HG03025 (cell line): ENCODE results near the gene EPB41L4B.
"Not testable (repeated sequence)": the region's sequence is repeated elsewhere in the genome, so short reads cannot be mapped to it uniquely, and the experiment has no call there.

Source experiments
- ATAC-seq: cut with Tn5 transposase; IDR thresholded peaks from one replicate; pipeline ENCODE4 v1.9.1; 2021; ENCODE audit warnings: mild to moderate bottlenecking, moderate library complexity; ENCODE audit not compliant: unreplicated experiment, low FRiP score

EPB41L4B gene

DNA sequence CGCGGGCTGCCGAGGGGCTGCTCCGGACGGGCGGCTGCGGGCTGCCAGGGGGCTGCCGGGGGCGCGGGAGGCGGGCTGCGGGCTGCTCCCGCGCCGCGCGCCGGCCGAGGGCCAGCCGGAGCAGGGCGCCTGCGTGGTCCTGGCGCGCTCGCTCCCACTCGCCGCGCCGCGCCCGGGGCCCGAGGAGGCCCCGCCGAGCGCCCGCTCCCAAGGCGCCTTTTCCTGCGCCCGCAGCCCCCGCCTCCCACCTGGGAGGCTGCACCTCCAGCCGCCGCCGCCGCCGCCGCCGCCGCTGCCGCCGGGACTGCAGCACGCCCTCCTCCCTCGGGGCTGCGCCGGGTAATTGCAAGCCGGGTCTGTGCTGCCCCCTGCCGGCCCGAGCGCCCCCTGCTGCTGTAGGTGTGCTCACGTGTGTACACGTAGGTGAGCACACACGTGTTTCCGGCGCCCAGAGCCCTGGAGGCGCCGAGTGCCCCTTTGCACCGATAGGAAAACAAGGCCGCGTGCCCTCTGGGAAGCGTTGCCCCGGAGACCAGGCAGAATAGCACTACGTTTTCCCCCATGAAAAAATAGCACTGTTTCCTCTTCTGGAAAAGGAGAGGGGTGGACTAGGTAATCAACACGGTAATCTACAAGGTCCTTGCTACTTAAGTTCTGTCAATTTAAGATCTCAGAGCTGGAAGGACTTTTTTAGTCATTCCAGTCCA lies at the start of gene EPB41L4B:
EPB41L4B (minus strand) TSS at position 318 of the 707 bp plus-strand sequence. CDS start 613 bp downstream, outside the sequence.
- peak; percentile 93 for ATAC-seq

DNA sequence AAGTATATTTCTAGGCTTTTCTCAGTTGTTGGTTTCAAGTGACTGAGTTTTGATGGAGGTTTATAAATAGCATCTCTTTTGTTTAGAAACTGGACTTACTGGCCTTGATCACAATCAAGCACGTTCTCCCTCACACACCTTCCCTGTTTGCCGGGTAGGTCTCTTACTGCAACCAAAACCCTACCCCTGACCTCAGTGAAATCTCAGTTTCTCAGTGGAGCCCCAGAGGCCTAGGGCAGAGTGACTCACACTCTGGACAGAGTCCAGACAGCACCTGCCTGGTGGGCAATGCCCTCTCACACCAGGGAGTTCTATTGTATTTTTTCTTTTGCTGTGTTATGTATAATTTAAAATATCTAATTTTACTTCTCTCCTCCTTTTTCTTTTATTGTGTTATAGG lies 48.4 kb upstream of the EPB41L4B start:
- peak; percentile 94 for ATAC-seq

DNA sequence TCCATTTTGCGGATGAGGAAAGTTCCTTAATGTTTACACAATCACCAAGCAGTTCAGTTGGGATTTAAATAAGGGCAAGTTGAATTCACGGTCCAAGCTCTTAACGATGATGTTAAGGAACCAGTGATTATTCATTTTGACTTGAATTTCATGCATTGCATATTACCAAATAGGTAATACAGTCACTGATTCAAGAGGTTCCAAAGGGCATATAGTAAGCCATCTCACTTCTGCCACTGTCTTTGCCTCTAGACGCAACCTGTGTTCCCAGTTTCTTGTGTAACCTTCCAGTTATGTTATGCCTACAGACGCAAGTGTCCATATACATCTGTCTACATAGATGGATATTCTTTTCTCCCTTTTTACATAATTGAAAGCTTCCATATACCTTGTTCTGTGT lies 39.9 kb upstream of the EPB41L4B start:
- no peak for ATAC-seq

DNA sequence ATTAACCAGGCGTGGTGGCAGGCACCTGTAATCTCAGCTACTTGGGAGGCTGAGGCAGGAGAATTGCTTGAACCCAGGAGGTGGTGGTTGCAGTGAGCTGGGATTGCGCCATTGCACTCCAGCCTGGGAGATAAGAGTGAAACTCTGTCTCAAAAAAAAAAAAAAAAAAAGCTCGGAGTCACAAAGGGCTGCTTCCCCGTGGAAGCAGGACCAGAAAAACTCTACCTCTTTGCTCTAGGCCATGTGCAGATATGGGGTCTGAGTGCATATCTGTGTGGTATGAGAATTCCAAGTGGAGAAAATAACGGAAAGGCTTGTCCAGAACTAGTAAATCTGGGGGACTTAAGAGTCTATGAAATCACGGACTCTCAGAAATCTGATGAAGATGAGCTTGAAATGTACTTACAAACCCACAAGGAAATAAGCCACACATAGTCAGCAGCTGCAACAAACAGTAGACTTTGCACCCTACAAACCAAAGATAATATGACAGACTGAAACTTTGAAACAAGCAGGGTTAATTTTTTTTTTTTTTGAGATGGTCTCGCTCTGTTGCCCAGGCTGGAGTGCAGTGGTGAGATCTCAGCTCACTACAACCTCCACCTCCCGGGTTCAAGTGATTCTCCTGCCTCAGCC lies 38.2 kb upstream of the EPB41L4B start:
- ATAC-seq, result not testable (repeated sequence)

GRCh38 chr9:109355564-109356297 lies 34.9 kb upstream of the EPB41L4B start:
- no peak for ATAC-seq

GRCh38 chr9:109354190-109354589 lies 33.3 kb upstream of the EPB41L4B start:
- ATAC-seq, result no peak

DNA sequence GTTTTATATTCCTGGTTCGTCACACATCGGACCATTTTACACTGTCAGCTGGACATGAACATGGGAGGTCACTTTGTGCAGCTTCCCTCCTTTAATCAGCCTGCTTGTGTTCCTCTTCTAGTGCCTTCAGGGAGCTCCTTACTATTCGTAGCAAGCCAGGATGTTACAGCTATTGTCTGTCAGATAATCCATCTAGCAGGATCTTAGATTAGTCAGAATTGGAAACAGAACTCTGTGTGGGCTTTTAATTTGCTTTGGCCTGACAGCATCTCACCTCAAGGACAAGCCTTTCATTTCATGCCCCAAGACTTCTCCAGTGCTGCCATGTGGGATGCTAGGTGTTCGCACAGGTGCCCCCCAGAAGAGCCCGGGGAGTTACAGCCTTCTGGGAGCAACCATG lies 30.2 kb upstream of the EPB41L4B start:
- ATAC-seq, result no peak

- ATAC-seq, result no peak
These were observed 28.6 kb upstream of the EPB41L4B start for GRCh38 chr9:109349421-109349846.

GRCh38 chr9:109346904-109347303 lies 26.0 kb upstream of the EPB41L4B start:
- no peak for ATAC-seq

DNA sequence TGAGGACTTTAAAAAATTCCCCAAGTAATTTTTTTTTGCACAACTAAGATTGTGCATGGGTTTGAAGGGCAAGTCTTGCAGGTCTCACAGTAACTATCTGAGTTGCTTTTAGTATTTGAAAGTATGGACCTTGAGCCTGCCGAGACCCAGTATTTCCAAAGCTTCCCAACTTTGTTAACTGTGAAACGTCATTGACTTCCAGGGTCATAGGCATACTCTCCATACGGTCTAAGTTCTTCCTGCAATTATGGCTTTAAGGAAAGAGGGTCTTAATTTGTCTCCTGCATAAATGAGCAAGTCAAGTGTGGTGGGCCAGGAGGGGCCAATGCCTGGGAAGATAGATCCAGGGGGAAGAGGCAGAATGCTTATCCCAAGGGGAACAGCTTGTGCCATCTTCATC lies 24.0 kb upstream of the EPB41L4B start:
- ATAC-seq, result no peak

DNA sequence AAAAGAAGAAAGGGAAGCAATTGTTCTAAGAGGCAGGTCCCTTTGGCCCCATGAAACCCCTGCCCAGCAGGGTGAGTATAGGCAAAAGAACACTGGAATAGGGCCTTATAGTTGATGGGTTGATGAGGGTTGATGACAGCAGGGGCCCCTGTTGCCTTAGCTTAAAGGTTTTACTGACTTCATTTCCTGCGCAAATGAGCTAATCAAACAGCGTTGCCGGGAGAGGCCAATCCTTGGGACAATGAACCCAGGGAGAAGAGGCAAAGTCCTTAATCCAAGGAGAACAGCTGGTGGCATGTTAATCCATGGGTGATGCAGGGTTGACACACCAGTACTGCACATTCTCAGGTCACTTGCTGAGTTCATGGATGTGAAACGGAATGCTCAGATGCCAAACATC lies 22.0 kb upstream of the EPB41L4B start:
- ATAC-seq, result no peak

GRCh38 chr9:109341561-109341960 lies 20.7 kb upstream of the EPB41L4B start:
- ATAC-seq, result no peak

- not testable (repeated sequence) for ATAC-seq
These were observed 20.1 kb upstream of the EPB41L4B start for GRCh38 chr9:109340979-109341378.

DNA sequence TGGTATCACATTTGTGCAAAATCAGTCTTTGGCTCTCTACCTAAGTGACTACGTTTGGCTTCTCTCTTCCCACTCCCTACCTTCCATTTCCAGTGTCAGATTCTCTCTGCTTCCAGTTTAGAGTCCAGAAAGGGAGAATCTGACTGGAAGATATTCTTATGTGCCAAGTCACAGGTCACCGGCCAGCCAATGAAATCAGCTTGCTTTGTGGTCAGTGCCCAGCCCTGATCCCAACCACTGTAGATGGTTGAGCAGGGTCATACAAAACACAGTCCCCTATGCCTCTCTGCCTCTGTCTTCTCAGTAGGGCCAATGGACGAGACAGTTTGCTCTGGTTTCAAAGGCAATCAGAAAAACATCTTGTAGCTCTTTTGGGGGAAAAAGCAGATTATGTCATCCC lies 15.6 kb upstream of the EPB41L4B start:
- ATAC-seq, result no peak

DNA sequence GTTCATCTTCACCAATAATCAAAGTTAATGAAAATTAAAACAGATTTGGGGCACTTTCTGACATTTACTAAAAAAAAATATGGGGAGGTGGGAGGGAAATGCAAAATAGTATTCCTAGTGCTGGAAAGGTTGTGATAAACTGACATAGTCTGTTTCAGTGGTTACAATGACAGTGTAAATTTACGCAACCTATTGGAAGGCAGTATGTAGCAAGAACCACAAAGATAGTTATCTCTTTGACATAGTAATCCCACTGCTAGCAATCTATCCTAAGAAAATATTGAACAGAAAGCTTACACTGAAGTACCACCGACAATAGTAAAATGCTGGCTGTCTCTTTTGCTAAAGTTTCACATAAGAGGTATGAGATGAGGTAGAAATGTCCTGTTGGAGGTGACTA lies 15.1 kb upstream of the EPB41L4B start:
- ATAC-seq, result no peak

DNA sequence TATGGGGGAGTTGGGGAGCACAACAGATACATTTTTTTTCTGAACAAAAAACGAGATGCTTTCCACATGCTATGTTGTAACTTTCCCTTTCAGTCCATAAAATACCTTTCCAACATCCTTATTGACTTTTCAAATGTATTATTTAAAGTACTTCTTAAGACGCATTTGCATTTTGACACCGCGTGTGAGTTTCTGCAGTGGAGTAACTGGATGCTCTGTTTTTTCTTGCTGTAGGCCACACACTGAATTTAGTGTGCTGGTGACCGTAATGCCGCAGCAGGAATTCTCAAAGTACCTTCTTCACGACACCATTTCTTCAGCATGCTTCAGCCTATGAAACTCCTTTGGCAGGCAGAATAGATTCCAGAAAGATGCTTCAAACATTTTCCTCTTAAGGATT lies 14.3 kb upstream of the EPB41L4B start:
- ATAC-seq, result no peak

- no peak for ATAC-seq
These were observed 10.5 kb upstream of the EPB41L4B start for GRCh38 chr9:109331353-109331752.

DNA sequence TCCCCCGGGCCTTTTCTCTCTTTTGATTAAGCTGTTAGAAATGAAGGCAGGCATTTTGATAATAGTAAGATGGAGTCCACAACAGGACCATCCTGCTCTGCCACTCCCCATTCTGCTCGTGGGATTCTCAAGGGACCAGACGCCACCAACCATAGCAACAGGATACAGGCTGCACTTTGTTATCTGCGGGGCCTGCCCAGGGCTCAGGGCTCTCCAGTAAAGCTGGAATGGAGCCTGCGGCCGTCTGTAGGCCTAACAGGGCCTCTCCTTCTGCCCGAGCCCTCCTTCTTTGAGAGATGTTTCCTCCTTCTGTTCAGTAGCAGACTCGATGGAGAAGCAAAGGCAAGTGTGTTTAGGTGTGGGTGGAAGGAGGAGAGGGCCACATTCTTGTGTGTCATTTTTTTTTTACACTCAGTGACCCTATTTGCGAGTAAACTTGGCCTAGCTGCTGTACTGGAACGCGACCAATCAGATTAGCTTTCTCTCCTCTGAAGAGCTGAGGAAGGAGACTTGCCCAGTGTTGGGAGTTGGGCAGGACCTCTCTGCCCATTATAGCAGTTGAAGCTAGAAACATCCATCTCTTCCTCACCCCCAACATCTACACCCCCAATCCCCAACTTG lies 8.9 kb upstream of the EPB41L4B start:
- no peak for ATAC-seq

- ATAC-seq, result no peak
These were observed 8.2 kb upstream of the EPB41L4B start for GRCh38 chr9:109328978-109329637.

- no peak for ATAC-seq
These were observed 4.2 kb upstream of the EPB41L4B start for GRCh38 chr9:109325089-109325488.

- no peak for ATAC-seq
These were observed 2.9 kb upstream of the EPB41L4B start for GRCh38 chr9:109323771-109324170.
